Psoas muscle (tissue), 8 donors: Measurements from ENCODE around the gene C1orf50. TPM values are rescaled to one million over a fixed set of nuclear protein-coding genes. Genes with fewer than 3 reads are reported as not detected.
"Not testable (repeated sequence)": the region's sequence is repeated elsewhere in the genome, so short reads cannot be mapped to it uniquely, and the experiment has no call there.

ENCODE experiments used
- ATAC-seq, 4 donors: fragments of 200-7000 bp; cut with Tn5 transposase; one replicate each; pipeline ENCODE4 v1.9.1; 2020; ENCODE audit warnings: moderate library complexity in 3 of 4, mild to moderate bottlenecking in 2 of 4
- DNase-seq, 2 donors: peaks; one replicate each; pipeline ENCODE4 v3.0.0-alpha.2; 2020
- H3K27ac ChIP-seq: fragments of 200-600 bp; one replicate; pipeline ENCODE4 v1.8.0; 2022
- H3K27me3 ChIP-seq, 3 donors: fragments of 200-600 bp in 1 of 3; one replicate each; pipeline versions ENCODE4 v1.6.1 to v1.8.0; 2013 to 2022; ENCODE audit warnings: low read length in 2 of 3, mild to moderate bottlenecking in 2 of 3, moderate library complexity in 1 of 3; ENCODE audit not compliant: insufficient read depth in 3 of 3
- H3K36me3 ChIP-seq, 2 donors: fragments of 200-600 bp in 1 of 2; one replicate each; pipeline versions ENCODE4 v1.6.1 to v1.8.0; 2013 to 2022; ENCODE audit warnings: low read depth in 1 of 2, mild to moderate bottlenecking in 1 of 2, moderate library complexity in 1 of 2; ENCODE audit not compliant: insufficient read depth in 1 of 2
- H3K4me1 ChIP-seq: fragments of 200-600 bp; one replicate; pipeline ENCODE4 v1.8.0; 2022
- H3K4me3 ChIP-seq: fragments of 200-600 bp; one replicate; pipeline ENCODE4 v1.8.0; 2022; ENCODE audit warnings: mild to moderate bottlenecking
- H3K9me3 ChIP-seq: fragments of 200-600 bp; one replicate; pipeline ENCODE4 v1.8.0; 2022
- WGBS, 3 donors: extraction: QIAGEN DNeasy Blood & Tissue Kit; methylation state at CpG; one replicate each; pipeline versions ENCODE4 v1.1.6 to v1.1.7; 2013; 5-methylcytosine and 5-hydroxymethylcytosine counted together
- intact Hi-C, 2 donors: fragments of 100-400 bp; cut with DNase I; formaldehyde crosslinking; loops; one replicate each; pipeline versions ENCODE4 v1.11.0 to v1.14.2; 2022
- polyA plus RNA-seq, 3 donors: library from polyadenylated mRNA; stranded (reverse); fragments of 200-250 nt; gene quantifications; one replicate each; pipeline ENCODE4 v1.2.3, GENCODE V29; 2013
- total RNA-seq, 4 donors: library from RNA; stranded (reverse); fragmentation: NEBNext Ultra II Directional in 2 of 4; extraction: Animal tissue kit (Norgen Biotek cat#: 25700) in 2 of 4; gene quantifications; one replicate each; pipeline versions ENCODE4 v1.2.1 to v1.2.4, GENCODE V29; 2021 to 2023
- TF ChIP-seq, protein P1 (sequence below): fragments of 200-600 bp; IDR thresholded peaks from one replicate; pipeline ENCODE4 v1.8.0; 2022; ENCODE audit warnings: antibody characterized with exemption
- donor health status: healthy with polysubstance abuse.
- donor health status: DM: no; HTN: no; CAD: no; lungs with moderate emphysema.
- donor health status: Bipolar disorder and iron deficiency.
- donor health status: healthy.
- donor health status: DM: yes; HTN: yes; CAD: no.
- donor health status: DM: no; HTN: no; CAD: no.
- donor health status: DM: no; HTN: no; CAD: no.
- donor health status: DM: yes; HTN: yes; CAD: no.

C1orf50 gene
- total and polyA plus RNA-seq, 7 donors: 2.5 to 10.2 (median 7.5) TPM

GRCh38 chr1:42748461-42749410 is 18.3 kb upstream of the C1orf50 start:
- no peak for DNase-seq
- H3K27me3 ChIP-seq: no peaks in the 10 kb centered on the region
- intact Hi-C loops: loop anchor here (5.0 to 10.0 kb wide), 3 partner anchors 171 to 601 kb away; partner anchors contain the start of gene GUCA2B (in 1 of the 2)
- ATAC-seq: no peak
- H3K9me3 ChIP-seq: no peaks in the 10 kb centered on the region
- 81 to 85% (median 82%) methylated on average over 14 of the region's 14 CpGs for WGBS, 3 donors
- H3K36me3 ChIP-seq: peaks cover 3 to 68% of the 10 kb centered on the region in 2 donors
- no peak overlapping the region for H3K4me3 ChIP-seq
- TF ChIP-seq, protein P1, sequence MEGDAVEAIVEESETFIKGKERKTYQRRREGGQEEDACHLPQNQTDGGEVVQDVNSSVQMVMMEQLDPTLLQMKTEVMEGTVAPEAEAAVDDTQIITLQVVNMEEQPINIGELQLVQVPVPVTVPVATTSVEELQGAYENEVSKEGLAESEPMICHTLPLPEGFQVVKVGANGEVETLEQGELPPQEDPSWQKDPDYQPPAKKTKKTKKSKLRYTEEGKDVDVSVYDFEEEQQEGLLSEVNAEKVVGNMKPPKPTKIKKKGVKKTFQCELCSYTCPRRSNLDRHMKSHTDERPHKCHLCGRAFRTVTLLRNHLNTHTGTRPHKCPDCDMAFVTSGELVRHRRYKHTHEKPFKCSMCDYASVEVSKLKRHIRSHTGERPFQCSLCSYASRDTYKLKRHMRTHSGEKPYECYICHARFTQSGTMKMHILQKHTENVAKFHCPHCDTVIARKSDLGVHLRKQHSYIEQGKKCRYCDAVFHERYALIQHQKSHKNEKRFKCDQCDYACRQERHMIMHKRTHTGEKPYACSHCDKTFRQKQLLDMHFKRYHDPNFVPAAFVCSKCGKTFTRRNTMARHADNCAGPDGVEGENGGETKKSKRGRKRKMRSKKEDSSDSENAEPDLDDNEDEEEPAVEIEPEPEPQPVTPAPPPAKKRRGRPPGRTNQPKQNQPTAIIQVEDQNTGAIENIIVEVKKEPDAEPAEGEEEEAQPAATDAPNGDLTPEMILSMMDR: no peak
- no peak overlapping the region for H3K27ac ChIP-seq
- H3K4me1 ChIP-seq: no peaks in the 10 kb centered on the region

- Histone ChIP-seq H3K9me3 (no peaks in the 10 kb centered on the region), H3K4me3 (no peak overlapping the region), H3K27ac (no peak overlapping the region), H3K27me3 (no peaks in the 10 kb centered on the region), H3K36me3 (peaks cover 3 to 81% of the 10 kb centered on the region in 2 donors), H3K4me1 (no peaks in the 10 kb centered on the region)
- no peak for DNase-seq
- TF ChIP-seq, protein P1: no peak
- no peak for ATAC-seq
- WGBS, 3 donors: 91 to 95% (median 94%) methylated on average over 12 of the region's 12 CpGs
- intact Hi-C loops: loop anchor here in 1 of 2 donors (10.0 kb wide), 1 partner anchor 405 kb away; no protein-coding TSS in a partner anchor
These were observed 17.0 kb upstream of the C1orf50 start for GRCh38 chr1:42750041-42750440.

GRCh38 chr1:42751511-42752070 is 15.5 kb upstream of the C1orf50 start:
- H3K9me3 ChIP-seq, ATAC-seq, H3K4me3 ChIP-seq, H3K4me1 ChIP-seq, DNase-seq, H3K27me3 ChIP-seq, H3K27ac ChIP-seq: not testable (repeated sequence)
- peaks cover 7 to 87% of the 10 kb centered on the region in 2 donors for H3K36me3 ChIP-seq
- intact Hi-C loops: loop anchor here in 1 of 2 donors (10.0 kb wide), 1 partner anchor 407 kb away; no protein-coding TSS in a partner anchor
- WGBS, 3 donors: 94 to 98% (median 94%) methylated on average over 7 to 8 of the region's 8 CpGs

- intact Hi-C loops: loop anchor here in 1 of 2 donors (10.0 kb wide), 1 partner anchor 407 kb away; no protein-coding TSS in a partner anchor
- no peak for ATAC-seq
- Histone ChIP-seq H3K36me3 (peaks cover 11 to 88% of the 10 kb centered on the region in 2 donors), H3K9me3 (no peaks in the 10 kb centered on the region), H3K27ac (no peak overlapping the region), H3K4me1 (no peaks in the 10 kb centered on the region), H3K4me3 (no peak overlapping the region), H3K27me3 (no peaks in the 10 kb centered on the region)
- 93 to 94% (median 94%) methylated on average over 6 of the region's 6 CpGs for WGBS, 3 donors
- TF ChIP-seq, protein P1: no peak
- DNase-seq: no peak
These were observed 14.8 kb upstream of the C1orf50 start for GRCh38 chr1:42752284-42752683.

GRCh38 chr1:42753070-42753469 is 14.0 kb upstream of the C1orf50 start:
- intact Hi-C loops: loop anchor here in 1 of 2 donors (10.0 kb wide), 1 partner anchor 408 kb away; no protein-coding TSS in a partner anchor
- TF ChIP-seq, protein P1: no peak
- Histone ChIP-seq H3K4me1 (no peaks in the 10 kb centered on the region), H3K27me3 (no peaks in the 10 kb centered on the region), H3K9me3 (no peaks in the 10 kb centered on the region), H3K36me3 (peaks cover 14 to 88% of the 10 kb centered on the region in 2 donors), H3K4me3 (no peak overlapping the region), H3K27ac (no peak overlapping the region)
- ATAC-seq: no peak
- DNase-seq: no peak
- 82 to 88% (median 86%) methylated on average over 1 of the region's 1 CpG for WGBS, 3 donors
